ENCODE measurements around the gene WTIP. TPM values are rescaled to one million over a fixed set of nuclear protein-coding genes. Genes with fewer than 3 reads are reported as not detected.
A peak's percentile ranks its signal among the peaks of the same experiment; 100 is the strongest.

WTIP gene
- total and polyA plus RNA-seq, 2 of the 13 experiments (the other 11 are each of a cell fraction or from before 2014, with no cell fraction given) = 15.0 to 18.1 TPM

GRCh38 chr19:34502582-34503411 lies 21.2 kb downstream of the WTIP start:
- Histone ChIP-seq H2AFZ (ENCODE audit: low read length) (no peak overlapping the region), H3K9me3 (ENCODE audit: low read length) (no peaks in the 10 kb centered on the region), H3K4me1 (ENCODE audit: insufficient read depth, low read length) (peaks cover 24% of the 10 kb centered on the region), H3K4me2 (ENCODE audit: low read depth, low read length) (peak overlapping the region; percentile 37; the same call in 1 of the 2 replicates), H3K27ac (ENCODE audit: extremely low read length, insufficient read depth, low read length) (no peak overlapping the region), H3K27me3 (ENCODE audit: control insufficient read depth in 1 of 2, insufficient read depth in 2 of 2, low read length in 2 of 2) (no peaks in the 10 kb centered on the region), H4K20me1 (ENCODE audit: insufficient read depth, low read length) (no peaks in the 10 kb centered on the region), H3K36me3 (replicated peaks in 1 of 2; ENCODE audit: control insufficient read depth in 1 of 2, insufficient read depth in 2 of 2, low read length in 2 of 2) (0 out of 5 replicates have a peak, but pooled peaks cover 0 to 1% of the 10 kb centered on the region in 2 experiments), H3K79me2 (ENCODE audit: insufficient read depth, low read length) (no peaks in the 10 kb centered on the region), H3K4me3 (replicated peaks in 1 of 3; ENCODE audit: insufficient read depth in 1 of 3, low read depth in 2 of 3, low read length in 3 of 3) (peak overlapping the region in 1 of 3 experiments; percentile 6; a peak in 1 of 6 replicates), H3K9ac (ENCODE audit: insufficient read depth, low read depth, low read length) (no peak overlapping the region)
- FAIRE-seq (no peak), ATAC-seq (peak; percentile 2; the same call in 1 of the 3 replicates), DNase-seq (ENCODE audit: low spot score) (no peak)
- in situ Hi-C loops (cut with HindIII; ENCODE audit: extremely low pct_ligation_motif_present, low pct_unique_long_range_greater_than_20kb) (loop anchor here (10.0 kb wide), 1 partner anchor 212 kb away; no protein-coding TSS in a partner anchor), intact Hi-C loops (cut with micrococcal nuclease; ENCODE audit: unreplicated experiment) (no loop called here)
- ChIA-PET POLR2A (interaction anchor here (0.7 kb wide), 1 partner anchor 131 kb away, joined by 3 read pairs; no protein-coding TSS in a partner anchor), CTCF (ENCODE audit: low intra/inter-chr PET ratio, low total read pairs) (interaction anchor here (3.9 kb wide), 1 partner anchor 210 kb away, joined by 42 read pairs; no protein-coding TSS in a partner anchor)
- WGBS (ENCODE audit: low lambda C conversion rate) = 58% methylated on average over 15 of the region's 15 CpGs
- BruUV-seq (replicated peaks) = no TSS peak
- TF ChIP-seq FOXK2 (IDR thresholded peaks at IDR 0.05) (no peak), ZNF598 (CRISPR knock-in tag; IDR thresholded peaks at IDR 0.05; ENCODE audit: borderline replicate concordance) (no peak), ZNF788 (CRISPR knock-in tag; IDR thresholded peaks at IDR 0.05; ENCODE audit: borderline replicate concordance) (no peak), ZSCAN12 (CRISPR knock-in tag; IDR thresholded peaks at IDR 0.05) (no peak), FOXC1 (CRISPR knock-in tag; IDR thresholded peaks at IDR 0.05; ENCODE audit: borderline replicate concordance) (no peak), TFE3 (CRISPR knock-in tag; IDR thresholded peaks at IDR 0.05) (no peak), IRX3 (CRISPR knock-in tag; IDR thresholded peaks at IDR 0.05; ENCODE audit: borderline replicate concordance, low read depth) (no peak), ZNF207 (IDR thresholded peaks at IDR 0.05; ENCODE audit: borderline replicate concordance) (no peak), ZFP62 (CRISPR knock-in tag; IDR thresholded peaks at IDR 0.05) (no peak), TFAP4 (IDR thresholded peaks at IDR 0.05; ENCODE audit: borderline replicate concordance, low read depth) (peak; percentile 64; the same call in 1 of the 2 replicates), ZNF260 (CRISPR knock-in tag; IDR thresholded peaks at IDR 0.05; ENCODE audit: borderline replicate concordance, low read depth) (no peak), ZNF7 (CRISPR knock-in tag; IDR thresholded peaks at IDR 0.05) (no peak), MAX (IDR thresholded peaks at IDR 0.05) (no peak), SALL1 (CRISPR knock-in tag; IDR thresholded peaks at IDR 0.05) (0 out of 2 replicates have a peak, but pooled peaks have one; percentile 16), DNMT1 (CRISPR knock-in tag; IDR thresholded peaks at IDR 0.05) (no peak)
- TF ChIP-seq, protein P1, sequence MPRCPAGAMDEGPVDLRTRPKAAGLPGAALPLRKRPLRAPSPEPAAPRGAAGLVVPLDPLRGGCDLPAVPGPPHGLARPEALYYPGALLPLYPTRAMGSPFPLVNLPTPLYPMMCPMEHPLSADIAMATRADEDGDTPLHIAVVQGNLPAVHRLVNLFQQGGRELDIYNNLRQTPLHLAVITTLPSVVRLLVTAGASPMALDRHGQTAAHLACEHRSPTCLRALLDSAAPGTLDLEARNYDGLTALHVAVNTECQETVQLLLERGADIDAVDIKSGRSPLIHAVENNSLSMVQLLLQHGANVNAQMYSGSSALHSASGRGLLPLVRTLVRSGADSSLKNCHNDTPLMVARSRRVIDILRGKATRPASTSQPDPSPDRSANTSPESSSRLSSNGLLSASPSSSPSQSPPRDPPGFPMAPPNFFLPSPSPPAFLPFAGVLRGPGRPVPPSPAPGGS (CRISPR knock-in tag; IDR thresholded peaks at IDR 0.05) = no peak
- TF ChIP-seq, protein P2, sequence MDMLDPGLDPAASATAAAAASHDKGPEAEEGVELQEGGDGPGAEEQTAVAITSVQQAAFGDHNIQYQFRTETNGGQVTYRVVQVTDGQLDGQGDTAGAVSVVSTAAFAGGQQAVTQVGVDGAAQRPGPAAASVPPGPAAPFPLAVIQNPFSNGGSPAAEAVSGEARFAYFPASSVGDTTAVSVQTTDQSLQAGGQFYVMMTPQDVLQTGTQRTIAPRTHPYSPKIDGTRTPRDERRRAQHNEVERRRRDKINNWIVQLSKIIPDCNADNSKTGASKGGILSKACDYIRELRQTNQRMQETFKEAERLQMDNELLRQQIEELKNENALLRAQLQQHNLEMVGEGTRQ (IDR thresholded peaks at IDR 0.05; ENCODE audit: low read depth, low read length) = no peak
- TF ChIP-seq, protein P2 (CRISPR knock-in tag; IDR thresholded peaks at IDR 0.05; ENCODE audit: borderline replicate concordance) = no peak
